PC-9 (cell line): Measurements from ENCODE around the gene HIBADH.

Experiments
- CTCF ChIP-seq: fragments of 200-600 bp; sonication (generic); conservative IDR thresholded peaks from 2 replicates; pipeline ENCODE4 v1.6.1; 2017; ENCODE audit warnings: mixed run types, antibody characterized with exemption, mild to moderate bottlenecking, moderate library complexity
- EZH2 ChIP-seq: fragments of 200-600 bp; sonication (generic); IDR thresholded peaks from 2 replicates; pipeline ENCODE4 v1.8.0; 2017; ENCODE audit warnings: antibody characterized with exemption, low read depth

GRCh38 chr7:27587429-27587828 lies 75.3 kb downstream of the HIBADH start:
- TF ChIP-seq CTCF, result no peak
- TF ChIP-seq EZH2, result no peak
